ENCODE data around the gene CANX. TPM values are rescaled to one million over a fixed set of nuclear protein-coding genes. Genes with fewer than 3 reads are reported as not detected.

The CANX gene
- total RNA-seq, 2 experiments from 2014 or later = 164 to 451 TPM

- Histone ChIP-seq H3K9me3 (ENCODE audit: low read length) (no peaks in the 10 kb centered on the region), H3K9me2 (ENCODE audit: insufficient read depth, low read length) (no peaks in the 10 kb centered on the region), H4K20me1 (ENCODE audit: insufficient read depth, low read length) (no peaks in the 10 kb centered on the region), H2AFZ (ENCODE audit: low read length) (no peak overlapping the region), H3K4me1 (ENCODE audit: insufficient read depth, low read length, poor library complexity, severe bottlenecking) (no peaks in the 10 kb centered on the region), H3K4me2 (ENCODE audit: low read length) (no peak overlapping the region), H3K79me2 (ENCODE audit: insufficient read depth, low read depth, low read length) (no peaks in the 10 kb centered on the region), H3K36me3 (ENCODE audit: insufficient read depth, low read length) (peaks cover 53% of the 10 kb centered on the region), H3K4me3 (ENCODE audit: low read depth, low read length, poor library complexity, severe bottlenecking) (no peak overlapping the region), H3K27ac (ENCODE audit: low read depth, low read length, poor library complexity, severe bottlenecking) (no peak overlapping the region)
- TF ChIP-seq CTCF (conservative IDR thresholded peaks at IDR 0.05; ENCODE audit: low read length) (no peak), EZH2phosphoT487 (IDR thresholded peaks at IDR 0.05; ENCODE audit: borderline replicate concordance, low read depth, low read length) (no peak)
- no peak for DNase-seq (ENCODE audit: low spot score)
- ChIA-PET CTCF (ENCODE audit: unreplicated experiment) (no interaction called here), POLR2A (no interaction called here)
- no TSS peak for BruUV-seq (replicated peaks)
- intact Hi-C loops (cut with micrococcal nuclease; ENCODE audit: unreplicated experiment) = no loop called here
These were observed 79.8 kb downstream of the CANX start for GRCh38 chr5:179778591-179778990.

GRCh38 chr5:179779826-179780225 lies 81.1 kb downstream of the CANX start:
- H2AFZ ChIP-seq (ENCODE audit: low read length) = no peak overlapping the region
- CTCF ChIA-PET (ENCODE audit: unreplicated experiment) = no interaction called here
- intact Hi-C loops (cut with micrococcal nuclease; ENCODE audit: unreplicated experiment) = no loop called here
- no peaks in the 10 kb centered on the region for H4K20me1 ChIP-seq (ENCODE audit: insufficient read depth, low read length)
- no peak overlapping the region for H3K27ac ChIP-seq (ENCODE audit: low read depth, low read length, poor library complexity, severe bottlenecking)
- DNase-seq (ENCODE audit: low spot score) = no peak
- no peak overlapping the region for H3K4me2 ChIP-seq (ENCODE audit: low read length)
- H3K4me1 ChIP-seq (ENCODE audit: insufficient read depth, low read length, poor library complexity, severe bottlenecking) = no peaks in the 10 kb centered on the region
- POLR2A ChIA-PET = no interaction called here
- no peak overlapping the region for H3K4me3 ChIP-seq (ENCODE audit: low read depth, low read length, poor library complexity, severe bottlenecking)
- H3K79me2 ChIP-seq (ENCODE audit: insufficient read depth, low read depth, low read length) = no peaks in the 10 kb centered on the region
- no peak for TF ChIP-seq EZH2phosphoT487 (IDR thresholded peaks at IDR 0.05; ENCODE audit: borderline replicate concordance, low read depth, low read length)
- no peak for TF ChIP-seq CTCF (conservative IDR thresholded peaks at IDR 0.05; ENCODE audit: low read length)
- H3K36me3 ChIP-seq (ENCODE audit: insufficient read depth, low read length) = peaks cover 40% of the 10 kb centered on the region
- BruUV-seq (replicated peaks) = no TSS peak
- no peaks in the 10 kb centered on the region for H3K9me2 ChIP-seq (ENCODE audit: insufficient read depth, low read length)
- no peaks in the 10 kb centered on the region for H3K9me3 ChIP-seq (ENCODE audit: low read length)

GRCh38 chr5:179780362-179780761 lies 81.6 kb downstream of the CANX start:
- no peaks in the 10 kb centered on the region for H4K20me1 ChIP-seq (ENCODE audit: insufficient read depth, low read length)
- BruUV-seq (replicated peaks) = no TSS peak
- H3K9me3 ChIP-seq (ENCODE audit: low read length) = no peaks in the 10 kb centered on the region
- H3K4me2 ChIP-seq (ENCODE audit: low read length) = no peak overlapping the region
- no peaks in the 10 kb centered on the region for H3K9me2 ChIP-seq (ENCODE audit: insufficient read depth, low read length)
- intact Hi-C loops (cut with micrococcal nuclease; ENCODE audit: unreplicated experiment) = no loop called here
- ChIA-PET POLR2A (no interaction called here), CTCF (ENCODE audit: unreplicated experiment) (no interaction called here)
- H3K4me1 ChIP-seq (ENCODE audit: insufficient read depth, low read length, poor library complexity, severe bottlenecking) = no peaks in the 10 kb centered on the region
- no peak overlapping the region for H2AFZ ChIP-seq (ENCODE audit: low read length)
- no peak overlapping the region for H3K27ac ChIP-seq (ENCODE audit: low read depth, low read length, poor library complexity, severe bottlenecking)
- TF ChIP-seq CTCF (conservative IDR thresholded peaks at IDR 0.05; ENCODE audit: low read length) (no peak), EZH2phosphoT487 (IDR thresholded peaks at IDR 0.05; ENCODE audit: borderline replicate concordance, low read depth, low read length) (no peak)
- no peak overlapping the region for H3K4me3 ChIP-seq (ENCODE audit: low read depth, low read length, poor library complexity, severe bottlenecking)
- H3K36me3 ChIP-seq (ENCODE audit: insufficient read depth, low read length) = peaks cover 35% of the 10 kb centered on the region
- no peak for DNase-seq (ENCODE audit: low spot score)
- H3K79me2 ChIP-seq (ENCODE audit: insufficient read depth, low read depth, low read length) = no peaks in the 10 kb centered on the region

Other genes starting within 250 kb of the CANX start
- gene RUFY1, start 148.4 kb upstream of the CANX start, total RNA-seq (2014; rRNA removed; shearing (Covaris generic)) = 35.8 and 46.2 TPM in 2 replicates
- gene RUFY1, start 148.4 kb upstream of the CANX start, total RNA-seq (2022) = 43.5 and 47.7 TPM in 2 replicates
- 814 and 1,035 TPM in 2 replicates for gene HNRNPH1, start 75.3 kb upstream of the CANX start, total RNA-seq (2014; rRNA removed; shearing (Covaris generic))
- 959 and 1,011 TPM in 2 replicates for gene HNRNPH1, start 75.3 kb upstream of the CANX start, total RNA-seq (2022)
- 0.21 TPM in 1 of 2 replicates, not detected in the other for gene CBY3, start 17.9 kb upstream of the CANX start, total RNA-seq (2014; rRNA removed; shearing (Covaris generic))
- not detected in 2 replicates for gene CBY3, start 17.9 kb upstream of the CANX start, total RNA-seq (2022)
- gene MAML1, start 33.9 kb downstream of the CANX start, total RNA-seq (2014; rRNA removed; shearing (Covaris generic)) = 12.1 and 17.0 TPM in 2 replicates
- gene MAML1, start 33.9 kb downstream of the CANX start, total RNA-seq (2022) = 27.4 and 31.4 TPM in 2 replicates
- gene LTC4S, start 95.0 kb downstream of the CANX start, total RNA-seq (2014; rRNA removed; shearing (Covaris generic)) = 0.44 and 1.3 TPM in 2 replicates
- gene LTC4S, start 95.0 kb downstream of the CANX start, total RNA-seq (2022) = 4.0 and 4.5 TPM in 2 replicates
- gene MGAT4B, start 107.9 kb downstream of the CANX start, total RNA-seq (2014; rRNA removed; shearing (Covaris generic)) = 58.8 and 61.1 TPM in 2 replicates
- 90.2 and 96.5 TPM in 2 replicates for gene MGAT4B, start 107.9 kb downstream of the CANX start, total RNA-seq (2022)
- 44.4 and 58.5 TPM in 2 replicates for gene SQSTM1, start 121.9 kb downstream of the CANX start, total RNA-seq (2014; rRNA removed; shearing (Covaris generic))
- gene SQSTM1, start 121.9 kb downstream of the CANX start, total RNA-seq (2022) = 68.3 and 81.1 TPM in 2 replicates
- gene MRNIP, start 159.8 kb downstream of the CANX start, total RNA-seq (2014; rRNA removed; shearing (Covaris generic)) = 76.2 and 78.7 TPM in 2 replicates
- gene MRNIP, start 159.8 kb downstream of the CANX start, total RNA-seq (2022) = 70.5 and 76.5 TPM in 2 replicates
- gene TBC1D9B, start 208.9 kb downstream of the CANX start, total RNA-seq (2014; rRNA removed; shearing (Covaris generic)) = 49.4 and 52.2 TPM in 2 replicates
- gene TBC1D9B, start 208.9 kb downstream of the CANX start, total RNA-seq (2022) = 93.6 and 106 TPM in 2 replicates